Measurements from ENCODE around the gene OR5AC2. TPM values are rescaled to one million over a fixed set of nuclear protein-coding genes. Genes with fewer than 3 reads are reported as not detected.

OR5AC2 gene, protein sequence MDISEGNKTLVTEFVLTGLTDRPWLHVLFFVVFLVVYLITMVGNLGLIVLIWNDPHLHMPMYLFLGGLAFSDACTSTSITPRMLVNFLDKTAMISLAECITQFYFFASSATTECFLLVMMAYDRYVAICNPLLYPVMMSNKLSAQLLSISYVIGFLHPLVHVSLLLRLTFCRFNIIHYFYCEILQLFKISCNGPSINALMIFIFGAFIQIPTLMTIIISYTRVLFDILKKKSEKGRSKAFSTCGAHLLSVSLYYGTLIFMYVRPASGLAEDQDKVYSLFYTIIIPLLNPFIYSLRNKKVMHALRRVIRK
- not detected for total RNA-seq

DNA sequence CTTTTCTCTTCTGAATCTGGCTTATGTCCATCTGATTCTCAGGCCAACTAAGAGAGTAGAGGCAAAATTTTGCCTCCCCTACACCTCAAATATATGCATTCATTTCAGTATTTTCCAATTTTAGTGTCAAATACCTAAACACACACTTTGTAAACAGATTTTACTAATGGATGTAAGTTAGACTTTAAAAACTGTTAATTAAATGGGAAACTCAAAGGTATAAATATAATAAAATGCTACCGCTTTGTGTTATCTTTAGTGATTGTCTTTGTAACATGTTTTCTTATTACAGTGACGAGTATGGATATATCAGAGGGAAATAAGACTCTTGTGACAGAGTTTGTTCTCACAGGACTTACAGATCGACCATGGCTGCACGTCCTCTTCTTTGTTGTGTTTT is at the start of gene OR5AC2:
OR5AC2 (plus strand) TSS at position 301 of the 400 bp plus-strand sequence; CDS start at position 301, 0 bp downstream.
- H3K36me3 ChIP-seq (replicated peaks in 1 of 2; ENCODE audit: insufficient read depth in 1 of 2, low read depth in 2 of 2), result no peaks in the 10 kb centered on the region
- 58 to 63% methylated on average over 4 of the region's 4 CpGs for WGBS, 2 donors
- intact Hi-C loops (cut with DNase I), result no loop called here
- no peak within 1 kb of the TSS for H3K27ac ChIP-seq
- H3K4me1 ChIP-seq, result no peaks in the 10 kb centered on the region
- H3K4me3 ChIP-seq, result no peak within 1 kb of the TSS
- ATAC-seq, result no peak
- TF ChIP-seq, protein P1, sequence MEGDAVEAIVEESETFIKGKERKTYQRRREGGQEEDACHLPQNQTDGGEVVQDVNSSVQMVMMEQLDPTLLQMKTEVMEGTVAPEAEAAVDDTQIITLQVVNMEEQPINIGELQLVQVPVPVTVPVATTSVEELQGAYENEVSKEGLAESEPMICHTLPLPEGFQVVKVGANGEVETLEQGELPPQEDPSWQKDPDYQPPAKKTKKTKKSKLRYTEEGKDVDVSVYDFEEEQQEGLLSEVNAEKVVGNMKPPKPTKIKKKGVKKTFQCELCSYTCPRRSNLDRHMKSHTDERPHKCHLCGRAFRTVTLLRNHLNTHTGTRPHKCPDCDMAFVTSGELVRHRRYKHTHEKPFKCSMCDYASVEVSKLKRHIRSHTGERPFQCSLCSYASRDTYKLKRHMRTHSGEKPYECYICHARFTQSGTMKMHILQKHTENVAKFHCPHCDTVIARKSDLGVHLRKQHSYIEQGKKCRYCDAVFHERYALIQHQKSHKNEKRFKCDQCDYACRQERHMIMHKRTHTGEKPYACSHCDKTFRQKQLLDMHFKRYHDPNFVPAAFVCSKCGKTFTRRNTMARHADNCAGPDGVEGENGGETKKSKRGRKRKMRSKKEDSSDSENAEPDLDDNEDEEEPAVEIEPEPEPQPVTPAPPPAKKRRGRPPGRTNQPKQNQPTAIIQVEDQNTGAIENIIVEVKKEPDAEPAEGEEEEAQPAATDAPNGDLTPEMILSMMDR (IDR thresholded peaks at IDR 0.05), result no peak
- no peak for TF ChIP-seq POLR2A (IDR thresholded peaks at IDR 0.05)
- H3K9me3 ChIP-seq, result no peaks in the 10 kb centered on the region
- H3K27me3 ChIP-seq, result no peaks in the 10 kb centered on the region
- DNase-seq, result no peak

DNA sequence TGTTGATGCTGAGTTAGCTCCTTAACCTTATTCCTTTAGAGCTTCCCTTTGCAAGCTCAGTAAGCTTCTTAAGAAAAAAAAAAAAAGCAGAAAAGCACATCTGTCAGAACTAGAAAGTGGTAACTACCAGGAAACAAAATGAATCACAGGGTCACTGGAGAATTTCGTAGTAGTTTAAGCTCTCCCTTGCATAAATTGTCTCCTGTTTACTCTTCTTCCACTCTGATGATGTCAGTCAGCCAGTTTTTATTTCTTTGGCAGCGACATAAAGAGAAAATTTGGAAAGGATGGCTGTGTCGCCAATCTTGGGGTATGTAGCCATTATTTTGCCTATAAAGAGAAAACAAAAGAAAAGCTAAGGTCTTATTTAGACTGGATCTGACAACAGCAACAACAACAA is 48.7 kb upstream of the OR5AC2 start:
- 43 to 58% methylated on average over 3 of the region's 3 CpGs for WGBS, 2 donors
- DNase-seq, result no peak
- Histone ChIP-seq H3K4me1 (peaks cover 5% of the 10 kb centered on the region), H3K27me3 (no peaks in the 10 kb centered on the region), H3K9me3 (no peaks in the 10 kb centered on the region), H3K4me3 (no peak overlapping the region), H3K36me3 (replicated peaks in 1 of 2; ENCODE audit: insufficient read depth in 1 of 2, low read depth in 2 of 2) (no peaks in the 10 kb centered on the region), H3K27ac (no peak overlapping the region)
- intact Hi-C loops (cut with DNase I), result no loop called here
- ATAC-seq, result no peak
- no peak for TF ChIP-seq POLR2A (IDR thresholded peaks at IDR 0.05)
- TF ChIP-seq, protein P1 (IDR thresholded peaks at IDR 0.05), result no peak

DNA sequence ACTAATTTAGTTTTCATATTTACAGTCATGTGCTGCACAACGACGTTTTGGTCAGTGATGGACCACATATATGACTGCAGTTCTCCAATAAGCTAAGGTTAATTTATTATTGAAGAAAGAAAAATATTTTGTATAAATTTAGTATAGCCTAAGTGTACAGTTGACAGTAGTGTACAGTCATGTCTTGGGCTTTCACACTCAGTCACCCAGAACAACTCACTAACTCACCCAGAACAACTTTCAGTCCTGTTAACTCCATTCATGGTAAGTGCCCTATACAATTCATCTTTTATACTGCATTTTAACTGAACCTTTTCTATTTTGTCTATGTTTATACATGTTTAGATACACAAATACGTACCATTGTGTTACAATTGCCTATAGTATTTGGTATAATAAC is 48.1 kb upstream of the OR5AC2 start:
- DNase-seq (no peak), ATAC-seq (no peak)
- TF ChIP-seq, protein P1 (IDR thresholded peaks at IDR 0.05), result no peak
- no peak for TF ChIP-seq POLR2A (IDR thresholded peaks at IDR 0.05)
- Histone ChIP-seq H3K4me3 (no peak overlapping the region), H3K4me1 (peaks cover 5% of the 10 kb centered on the region), H3K36me3 (replicated peaks in 1 of 2; ENCODE audit: insufficient read depth in 1 of 2, low read depth in 2 of 2) (no peaks in the 10 kb centered on the region), H3K27ac (no peak overlapping the region), H3K9me3 (no peaks in the 10 kb centered on the region), H3K27me3 (no peaks in the 10 kb centered on the region)
- intact Hi-C loops (cut with DNase I), result no loop called here
- 59 to 62% methylated on average over 3 of the region's 3 CpGs for WGBS, 2 donors

DNA sequence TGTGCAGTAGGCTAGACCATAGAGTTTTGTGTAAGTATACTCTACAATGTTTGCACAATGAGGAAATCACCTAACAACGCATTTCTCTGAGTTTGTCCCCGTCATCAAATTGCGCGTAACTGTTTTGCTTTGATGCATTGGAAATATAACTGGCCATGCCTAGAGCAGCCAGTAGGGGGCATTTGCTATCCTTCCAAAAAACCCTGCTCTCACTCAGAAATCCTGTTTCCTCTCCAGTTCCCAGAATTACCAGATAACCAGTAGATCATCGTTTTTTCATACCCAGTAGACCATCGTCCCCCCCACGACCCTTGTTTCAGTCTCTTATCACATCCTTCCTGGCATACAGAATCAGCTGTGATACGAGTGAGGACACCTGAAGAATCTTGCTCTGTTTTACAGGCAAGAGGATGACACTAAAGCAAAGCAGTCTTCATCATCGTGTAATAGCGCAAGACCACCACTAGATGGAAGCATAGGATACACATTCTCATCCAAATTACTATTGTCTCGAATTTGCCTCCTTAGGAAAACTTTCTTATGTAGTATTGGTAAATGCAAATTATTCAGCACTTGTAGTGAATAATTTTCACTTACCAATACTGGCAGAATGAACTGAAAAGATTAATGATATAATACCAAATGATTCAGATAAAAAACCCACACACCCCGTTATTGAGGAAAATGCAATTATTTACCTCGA is 47.5 kb upstream of the OR5AC2 start:
- Histone ChIP-seq H3K9me3 (no peaks in the 10 kb centered on the region), H3K4me1 (peaks cover 5% of the 10 kb centered on the region), H3K4me3 (no peak overlapping the region), H3K36me3 (replicated peaks in 1 of 2; ENCODE audit: insufficient read depth in 1 of 2, low read depth in 2 of 2) (no peaks in the 10 kb centered on the region), H3K27ac (no peak overlapping the region), H3K27me3 (no peaks in the 10 kb centered on the region)
- ATAC-seq (peak; percentile 92), DNase-seq (peak; percentile 52 to 78 (median 62))
- WGBS, 2 donors, result 11 to 14% methylated on average over 13 of the region's 13 CpGs
- intact Hi-C loops (cut with DNase I), result loop anchor here (5.0 kb wide), 1 partner anchor 288 kb away; no protein-coding TSS in a partner anchor
- no peak for TF ChIP-seq POLR2A (IDR thresholded peaks at IDR 0.05)
- TF ChIP-seq, protein P1 (IDR thresholded peaks at IDR 0.05), result peak; percentile 69 to 97 (median 83)

Measured in body of pancreas (tissue), 4 donors.